ENCODE results near the gene VDAC1.

DNA sequence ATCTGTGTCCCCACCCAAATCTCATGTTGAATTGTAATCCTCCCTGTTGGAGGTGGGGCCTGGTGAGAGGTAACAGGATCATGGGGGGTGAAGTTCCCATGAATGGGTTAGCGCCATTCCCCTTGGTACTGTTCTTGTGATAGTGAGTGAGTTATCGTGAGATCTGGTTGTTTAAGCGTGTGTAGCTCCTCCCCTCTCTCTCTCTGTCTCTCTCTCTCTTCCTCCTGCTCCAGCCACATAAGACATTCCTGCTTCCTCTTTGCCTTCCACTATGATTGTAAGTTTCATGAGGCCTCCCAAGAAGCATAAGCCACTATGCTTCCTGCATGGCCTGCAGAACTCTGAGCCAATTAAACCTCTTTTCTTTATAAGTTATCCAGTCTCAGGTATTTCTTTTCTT, 65.1 kb downstream of the VDAC1 start:
- TF ChIP-seq, protein P1, sequence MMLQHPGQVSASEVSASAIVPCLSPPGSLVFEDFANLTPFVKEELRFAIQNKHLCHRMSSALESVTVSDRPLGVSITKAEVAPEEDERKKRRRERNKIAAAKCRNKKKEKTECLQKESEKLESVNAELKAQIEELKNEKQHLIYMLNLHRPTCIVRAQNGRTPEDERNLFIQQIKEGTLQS (IDR thresholded peaks at IDR 0.05; ENCODE audit: insufficient read depth, low read depth, low read length), result no peak
- no peak for TF ChIP-seq POLR2AphosphoS5 (IDR thresholded peaks at IDR 0.05; ENCODE audit: low read depth, low read length)
- TF ChIP-seq, protein P2, sequence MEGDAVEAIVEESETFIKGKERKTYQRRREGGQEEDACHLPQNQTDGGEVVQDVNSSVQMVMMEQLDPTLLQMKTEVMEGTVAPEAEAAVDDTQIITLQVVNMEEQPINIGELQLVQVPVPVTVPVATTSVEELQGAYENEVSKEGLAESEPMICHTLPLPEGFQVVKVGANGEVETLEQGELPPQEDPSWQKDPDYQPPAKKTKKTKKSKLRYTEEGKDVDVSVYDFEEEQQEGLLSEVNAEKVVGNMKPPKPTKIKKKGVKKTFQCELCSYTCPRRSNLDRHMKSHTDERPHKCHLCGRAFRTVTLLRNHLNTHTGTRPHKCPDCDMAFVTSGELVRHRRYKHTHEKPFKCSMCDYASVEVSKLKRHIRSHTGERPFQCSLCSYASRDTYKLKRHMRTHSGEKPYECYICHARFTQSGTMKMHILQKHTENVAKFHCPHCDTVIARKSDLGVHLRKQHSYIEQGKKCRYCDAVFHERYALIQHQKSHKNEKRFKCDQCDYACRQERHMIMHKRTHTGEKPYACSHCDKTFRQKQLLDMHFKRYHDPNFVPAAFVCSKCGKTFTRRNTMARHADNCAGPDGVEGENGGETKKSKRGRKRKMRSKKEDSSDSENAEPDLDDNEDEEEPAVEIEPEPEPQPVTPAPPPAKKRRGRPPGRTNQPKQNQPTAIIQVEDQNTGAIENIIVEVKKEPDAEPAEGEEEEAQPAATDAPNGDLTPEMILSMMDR (IDR thresholded peaks at IDR 0.05; ENCODE audit: control extremely low read depth in 1 of 3, insufficient read depth in 1 of 3, low read depth in 1 of 3, low read length in 3 of 3), result no peak

Measured in H1 (cell line).